ENCODE measurements around the gene YIPF3. TPM values are rescaled to one million over a fixed set of nuclear protein-coding genes. Genes with fewer than 3 reads are reported as not detected.

YIPF3 gene
- total RNA-seq, 1 donor from 2014 or later, result 54.3 TPM

GRCh38 chr6:43524483-43524961 is 7.8 kb upstream of the YIPF3 start:
- Histone ChIP-seq H3K9me3 (ENCODE audit: control insufficient read depth in 3 of 3, low read length in 3 of 3) (no peaks in the 10 kb centered on the region), H3K27ac (ENCODE audit: low read depth, low read length) (no peak overlapping the region), H3K36me3 (ENCODE audit: control insufficient read depth in 3 of 3, insufficient read depth in 3 of 3, low read length in 3 of 3) (peaks cover 78 to 87% (median 86%) of the 10 kb centered on the region in 3 donors), H3K27me3 (ENCODE audit: control insufficient read depth in 3 of 3, insufficient read depth in 3 of 3, low read length in 3 of 3) (no peaks in the 10 kb centered on the region), H3K9ac (ENCODE audit: low read depth in 1 of 3, low read length in 3 of 3) (no peak overlapping the region), H3K4me3 (ENCODE audit: low read length in 3 of 3) (no peak overlapping the region), H3K4me1 (ENCODE audit: control insufficient read depth in 3 of 3, insufficient read depth in 3 of 3, low read length in 3 of 3) (no peaks in the 10 kb centered on the region)

- H3K9ac ChIP-seq (ENCODE audit: low read depth in 1 of 3, low read length in 3 of 3), result no peak overlapping the region
- peaks cover 2 to 3% (median 2%) of the 10 kb centered on the region in 3 donors for H3K4me1 ChIP-seq (ENCODE audit: control insufficient read depth in 3 of 3, insufficient read depth in 3 of 3, low read length in 3 of 3)
- no peak overlapping the region for H3K4me3 ChIP-seq (ENCODE audit: low read length in 3 of 3)
- H3K27ac ChIP-seq (ENCODE audit: low read depth, low read length), result no peak overlapping the region
- H3K36me3 ChIP-seq (ENCODE audit: control insufficient read depth in 3 of 3, insufficient read depth in 3 of 3, low read length in 3 of 3), result peaks cover 77 to 85% (median 85%) of the 10 kb centered on the region in 3 donors
- no peaks in the 10 kb centered on the region for H3K27me3 ChIP-seq (ENCODE audit: control insufficient read depth in 3 of 3, insufficient read depth in 3 of 3, low read length in 3 of 3)
- no peaks in the 10 kb centered on the region for H3K9me3 ChIP-seq (ENCODE audit: control insufficient read depth in 3 of 3, low read length in 3 of 3)
These were observed 6.6 kb upstream of the YIPF3 start for GRCh38 chr6:43523284-43523683.

DNA sequence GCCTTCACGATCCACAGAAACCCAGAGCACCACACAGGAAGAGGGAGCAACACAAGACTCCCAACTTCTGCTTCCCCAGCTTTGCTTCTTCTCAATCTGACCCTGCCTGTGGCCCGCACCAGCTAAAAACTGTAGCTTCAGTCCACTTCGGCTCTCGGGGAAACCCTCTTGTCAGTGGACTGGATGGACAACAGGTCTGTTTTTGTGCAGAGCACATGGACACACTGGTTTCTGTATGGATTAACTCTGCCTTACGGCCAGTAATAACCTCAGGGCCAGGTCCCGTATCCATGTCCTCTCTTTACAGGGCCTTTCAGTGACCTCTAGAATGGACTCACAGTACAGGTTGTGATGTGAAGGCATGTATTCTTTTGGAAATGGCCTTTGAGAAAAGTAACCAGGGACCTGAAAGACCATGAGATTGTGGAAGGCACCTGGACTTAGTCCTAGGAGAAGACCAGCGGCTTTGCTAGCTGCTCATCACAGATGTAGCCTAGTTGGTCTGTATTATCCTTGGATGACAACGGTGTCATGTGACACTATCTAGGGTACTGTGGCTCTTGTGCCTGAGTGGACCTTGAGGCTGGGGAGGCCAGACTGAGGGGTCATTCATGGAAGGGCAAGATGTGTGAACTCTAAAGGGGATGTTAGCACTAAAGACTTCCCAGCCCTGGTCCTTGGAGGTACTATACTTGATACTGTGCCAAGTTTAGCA is 6.0 kb upstream of the YIPF3 start:
- no peak overlapping the region for H3K27ac ChIP-seq (ENCODE audit: low read depth, low read length)
- H3K36me3 ChIP-seq (ENCODE audit: control insufficient read depth in 3 of 3, insufficient read depth in 3 of 3, low read length in 3 of 3), result peaks cover 71 to 82% (median 80%) of the 10 kb centered on the region in 3 donors
- H3K9me3 ChIP-seq (ENCODE audit: control insufficient read depth in 3 of 3, low read length in 3 of 3), result no peaks in the 10 kb centered on the region
- peaks cover 8% of the 10 kb centered on the region in 3 donors for H3K4me1 ChIP-seq (ENCODE audit: control insufficient read depth in 3 of 3, insufficient read depth in 3 of 3, low read length in 3 of 3)
- H3K4me3 ChIP-seq (ENCODE audit: low read length in 3 of 3), result no peak overlapping the region
- no peak overlapping the region for H3K9ac ChIP-seq (ENCODE audit: low read depth in 1 of 3, low read length in 3 of 3)
- H3K27me3 ChIP-seq (ENCODE audit: control insufficient read depth in 3 of 3, insufficient read depth in 3 of 3, low read length in 3 of 3), result no peaks in the 10 kb centered on the region

DNA sequence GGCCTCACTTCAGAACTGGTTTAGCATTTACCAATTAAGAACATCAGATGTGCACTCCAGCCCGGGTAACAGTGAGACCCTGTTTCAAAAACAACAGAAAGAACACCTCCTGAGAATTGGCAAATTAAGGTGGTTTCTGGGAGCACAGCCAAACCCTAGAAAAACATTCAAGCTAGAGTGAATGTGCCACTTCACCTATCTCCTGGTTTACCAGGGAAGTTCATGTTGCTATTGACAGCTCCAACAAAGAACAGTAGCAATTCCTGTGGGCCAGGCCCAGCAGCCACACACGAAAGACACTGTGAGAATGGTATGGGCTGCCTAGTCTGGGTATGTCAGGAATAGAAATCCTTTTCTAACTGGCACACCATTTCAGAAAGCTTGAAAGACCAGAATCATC is 5.1 kb upstream of the YIPF3 start:
- Histone ChIP-seq H3K27me3 (ENCODE audit: control insufficient read depth in 3 of 3, insufficient read depth in 3 of 3, low read length in 3 of 3) (no peaks in the 10 kb centered on the region), H3K9ac (ENCODE audit: low read depth in 1 of 3, low read length in 3 of 3) (no peak overlapping the region), H3K4me3 (ENCODE audit: low read length in 3 of 3) (no peak overlapping the region), H3K4me1 (ENCODE audit: control insufficient read depth in 3 of 3, insufficient read depth in 3 of 3, low read length in 3 of 3) (peaks cover 12 to 16% (median 13%) of the 10 kb centered on the region in 3 donors), H3K27ac (ENCODE audit: low read depth, low read length) (no peak overlapping the region), H3K36me3 (ENCODE audit: control insufficient read depth in 3 of 3, insufficient read depth in 3 of 3, low read length in 3 of 3) (peaks cover 69 to 74% (median 72%) of the 10 kb centered on the region in 3 donors), H3K9me3 (ENCODE audit: control insufficient read depth in 3 of 3, low read length in 3 of 3) (no peaks in the 10 kb centered on the region)

DNA sequence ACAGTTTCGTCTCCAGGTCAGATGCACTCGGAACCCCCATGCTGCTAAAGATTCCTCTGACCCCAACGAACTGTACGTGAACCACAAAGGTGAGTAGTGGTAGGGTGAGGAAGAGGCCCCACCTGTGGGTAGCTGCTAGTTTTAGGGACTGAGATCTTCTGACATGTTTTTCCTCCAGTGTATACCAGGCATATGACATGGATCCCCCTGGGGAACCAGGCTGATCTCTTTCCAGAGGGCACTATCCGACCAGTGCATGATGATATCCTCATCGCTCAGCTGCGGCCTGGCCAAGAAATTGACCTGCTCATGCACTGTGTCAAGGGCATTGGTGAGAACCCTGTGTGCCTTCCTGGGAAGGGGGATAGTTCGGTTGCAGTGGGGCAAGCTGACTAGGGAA is 3.4 kb upstream of the YIPF3 start:
- Histone ChIP-seq H3K9ac (ENCODE audit: low read depth in 1 of 3, low read length in 3 of 3) (no peak overlapping the region), H3K4me1 (ENCODE audit: control insufficient read depth in 3 of 3, insufficient read depth in 3 of 3, low read length in 3 of 3) (peaks cover 24 to 29% (median 24%) of the 10 kb centered on the region in 3 donors), H3K27me3 (ENCODE audit: control insufficient read depth in 3 of 3, insufficient read depth in 3 of 3, low read length in 3 of 3) (no peaks in the 10 kb centered on the region), H3K36me3 (ENCODE audit: control insufficient read depth in 3 of 3, insufficient read depth in 3 of 3, low read length in 3 of 3) (peaks cover 61 to 65% (median 61%) of the 10 kb centered on the region in 3 donors), H3K4me3 (ENCODE audit: low read length in 3 of 3) (no peak overlapping the region), H3K9me3 (ENCODE audit: control insufficient read depth in 3 of 3, low read length in 3 of 3) (no peaks in the 10 kb centered on the region), H3K27ac (ENCODE audit: low read depth, low read length) (no peak overlapping the region)

DNA sequence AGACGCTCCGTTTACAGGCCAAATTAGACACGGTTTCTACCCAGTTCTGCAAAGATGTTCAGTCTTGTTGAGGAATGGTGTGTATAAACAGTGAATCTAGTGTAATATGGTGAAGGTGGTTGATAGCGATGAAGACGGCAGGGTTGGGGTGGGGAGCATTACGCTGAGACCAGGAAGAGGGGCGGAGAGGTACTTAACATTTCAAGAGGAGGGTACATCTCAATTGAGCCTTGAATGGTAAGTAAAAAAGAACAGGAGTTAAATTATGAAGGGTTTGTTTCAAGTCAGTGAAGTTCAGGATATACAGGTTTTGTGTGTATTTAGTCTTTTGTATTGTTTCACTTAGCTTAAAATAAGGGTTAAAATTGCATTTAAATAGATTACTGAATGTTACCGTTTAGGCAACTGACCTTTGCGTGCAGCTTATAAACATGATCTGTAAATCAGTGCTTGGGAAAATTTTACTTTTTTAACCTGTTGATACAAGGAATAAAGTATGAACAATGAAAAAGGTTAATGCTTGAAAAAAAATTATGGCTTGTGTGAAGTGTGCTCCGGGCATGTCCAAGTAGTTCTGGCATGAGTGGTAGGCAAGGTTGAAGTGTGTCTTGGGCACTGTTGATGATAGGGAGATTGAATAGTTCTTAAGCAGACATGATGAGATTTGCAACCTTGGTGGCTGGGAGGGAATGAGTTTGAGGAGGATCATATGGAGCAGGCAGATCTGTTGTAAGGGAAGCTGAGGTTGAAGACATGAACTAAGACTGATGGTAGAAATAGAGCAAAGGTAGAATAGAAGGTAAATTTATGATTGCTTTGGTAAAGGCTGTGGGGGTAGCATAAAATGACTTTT is 1.0 kb upstream of the YIPF3 start:
- Histone ChIP-seq H3K4me1 (ENCODE audit: control insufficient read depth in 3 of 3, insufficient read depth in 3 of 3, low read length in 3 of 3) (peaks cover 26 to 36% (median 32%) of the 10 kb centered on the region in 3 donors), H3K36me3 (ENCODE audit: control insufficient read depth in 3 of 3, insufficient read depth in 3 of 3, low read length in 3 of 3) (peaks cover 54 to 62% (median 59%) of the 10 kb centered on the region in 3 donors), H3K4me3 (ENCODE audit: low read length in 3 of 3) (peak overlapping the region; percentile 87 to 100 (median 87)), H3K9ac (ENCODE audit: low read depth in 1 of 3, low read length in 3 of 3) (peak overlapping the region; percentile 91 to 95 (median 94)), H3K27me3 (ENCODE audit: control insufficient read depth in 3 of 3, insufficient read depth in 3 of 3, low read length in 3 of 3) (no peaks in the 10 kb centered on the region), H3K27ac (ENCODE audit: low read depth, low read length) (peak overlapping the region; percentile 86), H3K9me3 (ENCODE audit: control insufficient read depth in 3 of 3, low read length in 3 of 3) (no peaks in the 10 kb centered on the region)

DNA sequence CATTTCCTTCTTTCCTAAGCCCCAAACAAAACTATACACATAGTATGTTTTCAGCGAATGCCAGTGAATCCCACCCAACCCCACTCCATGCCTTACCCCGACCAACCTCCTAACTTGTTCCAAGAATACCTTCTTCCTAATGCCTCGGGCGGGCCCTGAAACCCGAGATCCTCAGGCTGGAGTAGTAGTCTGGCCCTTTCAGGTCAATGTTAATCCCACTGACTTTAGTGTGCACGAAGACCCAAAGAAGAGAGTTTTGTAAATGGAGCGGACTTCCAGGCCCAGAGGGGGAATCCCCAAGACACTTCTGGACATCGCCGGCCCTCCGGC is 394 bp downstream of the YIPF3 start:
- peak overlapping the region; percentile 94 to 95 (median 95) for H3K9ac ChIP-seq (ENCODE audit: low read depth in 1 of 3, low read length in 3 of 3)
- H3K4me1 ChIP-seq (ENCODE audit: control insufficient read depth in 3 of 3, insufficient read depth in 3 of 3, low read length in 3 of 3), result peaks cover 34 to 41% (median 35%) of the 10 kb centered on the region in 3 donors
- H3K9me3 ChIP-seq (ENCODE audit: control insufficient read depth in 3 of 3, low read length in 3 of 3), result no peaks in the 10 kb centered on the region
- no peaks in the 10 kb centered on the region for H3K27me3 ChIP-seq (ENCODE audit: control insufficient read depth in 3 of 3, insufficient read depth in 3 of 3, low read length in 3 of 3)
- H3K36me3 ChIP-seq (ENCODE audit: control insufficient read depth in 3 of 3, insufficient read depth in 3 of 3, low read length in 3 of 3), result peaks cover 55 to 62% (median 58%) of the 10 kb centered on the region in 3 donors
- peak overlapping the region; percentile 86 for H3K27ac ChIP-seq (ENCODE audit: low read depth, low read length)
- H3K4me3 ChIP-seq (ENCODE audit: low read length in 3 of 3), result peak overlapping the region; percentile 87 to 100 (median 97)

- Histone ChIP-seq H3K9me3 (ENCODE audit: control insufficient read depth in 3 of 3, low read length in 3 of 3) (no peaks in the 10 kb centered on the region), H3K9ac (ENCODE audit: low read depth in 1 of 3, low read length in 3 of 3) (peak overlapping the region; percentile 94 to 95 (median 95)), H3K27ac (ENCODE audit: low read depth, low read length) (peak overlapping the region; percentile 86), H3K36me3 (ENCODE audit: control insufficient read depth in 3 of 3, insufficient read depth in 3 of 3, low read length in 3 of 3) (peaks cover 54 to 62% (median 54%) of the 10 kb centered on the region in 3 donors), H3K27me3 (ENCODE audit: control insufficient read depth in 3 of 3, insufficient read depth in 3 of 3, low read length in 3 of 3) (no peaks in the 10 kb centered on the region), H3K4me1 (ENCODE audit: control insufficient read depth in 3 of 3, insufficient read depth in 3 of 3, low read length in 3 of 3) (peaks cover 37 to 43% (median 37%) of the 10 kb centered on the region in 3 donors), H3K4me3 (ENCODE audit: low read length in 3 of 3) (peak overlapping the region; percentile 87 to 100 (median 97))
These were observed 918 bp downstream of the YIPF3 start for GRCh38 chr6:43515808-43516207.

DNA sequence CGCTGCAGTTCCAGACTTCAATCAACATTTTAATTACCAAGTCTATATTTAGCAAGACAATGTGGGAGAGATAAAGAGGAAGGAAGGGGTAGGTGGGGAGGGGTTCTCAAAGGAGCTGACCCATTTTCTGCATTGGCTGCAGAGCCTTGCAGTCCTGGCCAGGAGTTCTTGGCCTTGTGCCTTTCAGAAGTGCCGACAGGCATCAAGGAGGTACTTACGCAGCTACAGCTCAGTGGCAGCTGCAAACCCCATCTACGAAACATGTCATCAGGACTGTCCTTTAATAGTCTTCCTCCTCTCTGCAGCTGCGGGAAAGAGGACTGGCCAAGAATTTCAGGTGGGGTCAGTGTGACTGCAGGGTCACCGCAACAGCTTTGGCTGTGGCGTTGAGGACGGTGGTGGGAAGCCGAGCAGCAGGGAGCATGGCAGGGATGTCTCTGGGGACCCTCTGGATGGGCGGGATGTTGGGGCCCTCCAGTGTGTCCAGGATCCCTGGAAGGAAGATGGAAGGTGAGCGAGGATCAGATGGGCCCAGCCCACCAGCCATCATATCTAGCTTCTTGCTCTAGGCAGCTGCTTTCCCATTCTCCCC is 4.8 kb downstream of the YIPF3 start:
- Histone ChIP-seq H3K4me3 (ENCODE audit: low read length in 3 of 3) (no peak overlapping the region), H3K9ac (ENCODE audit: low read depth in 1 of 3, low read length in 3 of 3) (peak overlapping the region in 1 of 3 donors; percentile 33), H3K36me3 (ENCODE audit: control insufficient read depth in 3 of 3, insufficient read depth in 3 of 3, low read length in 3 of 3) (peaks cover 37 to 46% (median 38%) of the 10 kb centered on the region in 3 donors), H3K4me1 (ENCODE audit: control insufficient read depth in 3 of 3, insufficient read depth in 3 of 3, low read length in 3 of 3) (peaks cover 40 to 46% (median 41%) of the 10 kb centered on the region in 3 donors), H3K27ac (ENCODE audit: low read depth, low read length) (no peak overlapping the region), H3K27me3 (ENCODE audit: control insufficient read depth in 3 of 3, insufficient read depth in 3 of 3, low read length in 3 of 3) (peaks cover 3 to 21% (median 19%) of the 10 kb centered on the region in 3 donors), H3K9me3 (ENCODE audit: control insufficient read depth in 3 of 3, low read length in 3 of 3) (no peaks in the 10 kb centered on the region)
